22Rv1 (cell line): Measurements from ENCODE around the gene SLC35E3.

Experiments
- CTCF ChIP-seq: fragments of 450-650 bp; IDR thresholded peaks from 2 replicates; pipeline ENCODE4 v1.5.1; 2017; ENCODE audit warnings: mild to moderate bottlenecking
- ZFX ChIP-seq: fragments of 450-650 bp; IDR thresholded peaks from 2 replicates; pipeline ENCODE4 v1.6.1; 2017; ENCODE audit warnings: antibody characterized with exemption, borderline replicate concordance

- TF ChIP-seq CTCF = no peak
- no peak for TF ChIP-seq ZFX
Observed at GRCh38 chr12:68745376-68745903, 536 bp upstream of the SLC35E3 start.
